Medulla oblongata (tissue), 1 donor: Measurements from ENCODE around the gene GOT1.

ENCODE experiments used
- DNase-seq: peaks from one replicate; pipeline ENCODE4 v3.0.0-alpha.2; 2015; ENCODE audit errors: extremely low spot score

The GOT1 gene

DNA sequence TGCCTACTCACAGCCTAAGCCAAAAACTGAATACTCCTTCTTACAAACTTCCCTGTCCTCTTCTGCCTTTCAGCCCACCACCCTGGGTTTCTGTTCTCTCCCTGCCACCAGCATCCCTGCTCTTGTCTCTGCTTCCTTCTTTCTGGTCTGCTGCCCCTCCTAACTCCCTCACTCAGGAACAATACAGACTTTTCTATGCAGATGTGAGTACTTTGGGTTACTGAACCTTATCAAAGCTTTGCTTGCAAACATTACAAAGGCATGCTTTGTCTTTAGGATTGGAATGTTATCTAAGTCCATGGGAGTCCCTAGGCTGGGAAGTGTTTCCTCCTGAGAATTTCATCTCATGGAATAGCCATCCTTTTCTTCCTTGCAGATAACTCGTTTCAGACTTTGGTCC, 72.3 kb downstream of the GOT1 start:
- DNase-seq: no peak

GRCh38 chr10:99357691-99358090, 72.7 kb downstream of the GOT1 start:
- DNase-seq: no peak

- no peak for DNase-seq
Observed at GRCh38 chr10:99353182-99353581, 77.2 kb downstream of the GOT1 start.

DNA sequence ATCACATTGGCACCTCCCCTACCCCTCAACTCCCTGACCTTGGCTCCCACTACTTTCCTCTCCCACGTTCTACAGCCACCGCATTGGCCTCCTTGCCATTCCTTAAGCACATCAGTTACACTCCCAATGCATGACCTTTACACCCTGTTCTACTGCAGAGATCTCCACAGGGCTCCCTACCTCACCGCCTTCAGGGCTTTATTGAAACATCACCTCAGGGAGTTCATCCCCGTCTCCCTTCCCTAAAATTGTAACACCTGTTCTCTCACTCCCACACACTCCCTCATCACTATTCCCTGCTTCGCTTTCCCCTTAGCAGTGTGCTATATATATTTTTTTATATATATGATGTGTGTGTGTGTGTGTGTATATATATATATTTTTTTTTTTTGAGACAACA, 82.8 kb downstream of the GOT1 start:
- no peak for DNase-seq
